DND-41 (cell line): Measurements from ENCODE around the gene CHIT1.

Experiments
- CTCF ChIP-seq: IDR thresholded peaks from 2 replicates; pipeline ENCODE4 v1.5.1; 2012; ENCODE audit warnings: borderline replicate concordance, low read length, moderate library complexity, mild to moderate bottlenecking; ENCODE audit not compliant: poor library complexity, severe bottlenecking; ENCODE audit errors: extremely low read depth
- EZH2 ChIP-seq: IDR thresholded peaks from 3 replicates; pipeline ENCODE4 v1.6.1; 2012; ENCODE audit warnings: borderline replicate concordance, low read depth, mild to moderate bottlenecking, moderate library complexity, low read length, inconsistent platforms; ENCODE audit not compliant: severe bottlenecking

GRCh38 chr1:203179667-203180005 lies 49.8 kb downstream of the CHIT1 start:
- TF ChIP-seq CTCF (no peak), EZH2 (no peak)
